ENCODE measurements around the gene ZNF292.

GRCh38 chr6:87209812-87210211 is 54.4 kb downstream of the ZNF292 start:
- TF ChIP-seq CTCF (IDR thresholded peaks at IDR 0.05) (no peak), EP300 (IDR thresholded peaks at IDR 0.05) (no peak)

Data from sigmoid colon (tissue), 4 donors.